K562 (cell line): Measurements from ENCODE around the gene BFSP2. TPM values are rescaled to one million over a fixed set of nuclear protein-coding genes. Genes with fewer than 3 reads are reported as not detected.

Source experiments
- ATAC-seq: fragments of 200-7000 bp; cut with Tn5 transposase; 3 replicates; pipeline ENCODE4 v1.9.1; 2020; ENCODE audit warnings: moderate library complexity
- BruUV-seq: library from RNA; stranded (reverse); fragments of 400-500 nt; replicated peaks from 2 replicates; lab custom pipeline; 2021; lab: Mats Ljungman, UMichigan
- CTCF ChIA-PET: fragments of 300-600 bp; formaldehyde crosslinking; extraction: SDS; loops from one replicate; lab custom pipeline; 2021; ENCODE audit warnings: low intra/inter-chr PET ratio; lab: Yijun Ruan, JAX
- POLR2A ChIA-PET: fragments of 300-600, 350-650 bp; sonication (Branson Sonifier 250); formaldehyde crosslinking; extraction: SDS; loops from one replicate; lab custom pipeline; 2021; ENCODE audit warnings: antibody characterized with exemption, inconsistent platforms; lab: Yijun Ruan, JAX
- DNase-seq, 4 experiments: peaks; one replicate each; pipeline versions ENCODE4 v3.0.0 to v3.0.0-alpha.2; 2011 to 2018; ENCODE audit warnings: low spot score in 3 of 4, mixed read lengths in 3 of 4; ENCODE audit errors: extremely low read depth in 1 of 4
- FAIRE-seq: peaks from 2 replicates; lab custom pipeline; 2011; peaks lifted over from hg19 to GRCh38; lab: Jason Lieb, UNC
- H2AFZ ChIP-seq: 2 replicates; pipeline ENCODE4 v1.6.0; 2011; ENCODE audit warnings: low read depth, low read length, control low read depth, inconsistent platforms
- H3K27ac ChIP-seq: fragments of 200-600 bp; 3 replicates; pipeline ENCODE4 v1.8.0; 2011; ENCODE audit warnings: low read depth, mild to moderate bottlenecking, control low read depth, inconsistent platforms, low read length, moderate library complexity, mixed read lengths; ENCODE audit errors: extremely low read depth
- H3K27me3 ChIP-seq, 2 experiments: fragments of 300-600 bp in 1 of 2; 2 replicates in 1 of 2; 3 replicates in 1 of 2; pipeline versions ENCODE4 v1.6.0 to v1.8.0; 2011; ENCODE audit warnings: inconsistent platforms in 2 of 2, low read length in 2 of 2, mild to moderate bottlenecking in 1 of 2, mixed read lengths in 1 of 2, moderate library complexity in 1 of 2; ENCODE audit not compliant: control insufficient read depth in 2 of 2, insufficient read depth in 2 of 2
- H3K36me3 ChIP-seq: fragments of 300-600 bp; 3 replicates; pipeline ENCODE4 v1.8.0; 2011; ENCODE audit warnings: mild to moderate bottlenecking, low read length, inconsistent platforms; ENCODE audit not compliant: control insufficient read depth, insufficient read depth
- H3K4me1 ChIP-seq, 2 experiments: fragments of 200-600 bp in 1 of 2; replicated peaks in 1 of 2; 2 replicates in 1 of 2; 3 replicates in 1 of 2; pipeline versions ENCODE4 v1.5.1 to v1.8.0; 2011; ENCODE audit warnings: inconsistent platforms in 2 of 2, low read length in 2 of 2, mild to moderate bottlenecking in 1 of 2, mixed read lengths in 1 of 2, moderate library complexity in 1 of 2; ENCODE audit not compliant: control insufficient read depth in 2 of 2, insufficient read depth in 2 of 2
- H3K4me2 ChIP-seq: 2 replicates; pipeline ENCODE4 v1.6.1; 2011; ENCODE audit warnings: low read length, control low read depth, inconsistent platforms, mixed read lengths; ENCODE audit not compliant: insufficient read depth
- H3K4me3 ChIP-seq: fragments of 200-600 bp; sonication (generic), shearing (Covaris generic); 2 replicates; pipeline ENCODE4 v1.5.1; 2016; ENCODE audit warnings: control low read depth, inconsistent platforms
- H3K79me2 ChIP-seq: fragments of 200-600 bp; 3 replicates; pipeline ENCODE4 v1.8.0; 2011; ENCODE audit warnings: low read length, inconsistent platforms; ENCODE audit not compliant: control insufficient read depth, insufficient read depth
- H3K9ac ChIP-seq, 2 experiments: 2 replicates each; pipeline versions ENCODE4 v1.6.0 to v1.6.1; 2011; ENCODE audit warnings: low read depth in 2 of 2, low read length in 2 of 2, control low read depth in 1 of 2, inconsistent platforms in 1 of 2, mild to moderate bottlenecking in 1 of 2, mixed read lengths in 1 of 2; ENCODE audit not compliant: insufficient read depth in 1 of 2
- H3K9me1 ChIP-seq: one replicate; pipeline ENCODE4 v1.6.0; 2011; ENCODE audit warnings: inconsistent platforms, mild to moderate bottlenecking, low read length, moderate library complexity; ENCODE audit not compliant: control insufficient read depth, insufficient read depth
- H3K9me3 ChIP-seq: replicated peaks from 2 replicates; pipeline ENCODE4 v1.5.1; 2011; ENCODE audit warnings: low read depth, low read length, inconsistent platforms; ENCODE audit not compliant: control insufficient read depth, insufficient read depth
- H4K20me1 ChIP-seq: replicated peaks from 2 replicates; pipeline ENCODE4 v1.6.1; 2011; ENCODE audit warnings: low read length, inconsistent platforms, mixed read lengths; ENCODE audit not compliant: control insufficient read depth, insufficient read depth
- EHMT2 ChIP-seq: fragments of 450-650 bp; IDR thresholded peaks from 2 replicates; pipeline ENCODE4 v1.6.1; 2018; ENCODE audit warnings: antibody characterized with exemption
- HDAC3 ChIP-seq: fragments of 450-650 bp; IDR thresholded peaks from 2 replicates; pipeline ENCODE4 v1.6.1; 2018; ENCODE audit warnings: borderline replicate concordance, mild to moderate bottlenecking, moderate library complexity; ENCODE audit not compliant: partially characterized antibody
- MIER1 ChIP-seq: fragments of 450-650 bp; IDR thresholded peaks from 2 replicates; pipeline ENCODE4 v1.6.1; 2016; ENCODE audit warnings: antibody characterized with exemption, mild to moderate bottlenecking, low read depth
- NR2C2 ChIP-seq, 2 experiments: fragments of 200-800 bp in 1 of 2; sonication (Bioruptor generic) in 1 of 2; sonication (generic) in 1 of 2; formaldehyde crosslinking in 1 of 2; IDR thresholded peaks; 2 replicates each; pipeline versions ENCODE4 v1.6.1 to v1.8.0; 2016 to 2022; ENCODE audit warnings: mild to moderate bottlenecking in 1 of 2, missing compliant biosample characterization in 1 of 2, missing genetic modification characterization in 1 of 2, missing genetic modification reagents in 1 of 2
- TBL1XR1 ChIP-seq, 2 experiments: IDR thresholded peaks; 2 replicates each; pipeline ENCODE4 v1.6.1; 2012; ENCODE audit warnings: improper control_type of control experiment in 2 of 2, low read length in 2 of 2, mild to moderate bottlenecking in 1 of 2
- ZNF764 ChIP-seq: fragments of 250-450 bp; sonication (Bioruptor Pico); IDR thresholded peaks from 2 replicates; pipeline ENCODE4 v1.4.0; 2020; ENCODE audit warnings: low read depth, mild to moderate bottlenecking, moderate library complexity
- WGBS: fragments of 100-300 bp; shearing (Covaris generic); methylation state at CpG from one replicate; pipeline ENCODE4 v1.1.6; 2016; ENCODE audit warnings: low coverage, mixed read lengths; ENCODE audit not compliant: insufficient coverage; ENCODE audit errors: missing lambda C conversion rate; 5-methylcytosine and 5-hydroxymethylcytosine counted together
- in situ Hi-C: fragments of 300-500 bp; cut with MboI; formaldehyde crosslinking; loops from 4 replicates; pipeline ENCODE4 v1.15.0; 2018; ENCODE audit warnings: inconsistent platforms, mixed read lengths
- intact Hi-C: fragments of 100-400 bp; cut with micrococcal nuclease; formaldehyde crosslinking; loops from 2 replicates; pipeline ENCODE4 v1.14.2; 2022
- polyA plus RNA-seq, 8 experiments: library from polyadenylated mRNA; depleted of rRNA in 4 of 8; stranded (reverse) in 5 of 8; unstranded in 3 of 8; fragments of >200 nt; fragmentation: Nextera tagmentation in 2 of 8; fragmentation: Illumina TruSeq in 1 of 8; extraction: Ambion mirVana in 2 of 8; extraction: Trizol in 1 of 8; gene quantifications; 2 replicates each; pipeline versions ENCODE4 v1.2.1 to v1.2.3, GENCODE V29; 2011 to 2014; ENCODE audit warnings: inconsistent platforms in 1 of 8, missing spikeins in 1 of 8
- total RNA-seq, 7 experiments: library from RNA; depleted of rRNA in 6 of 7; stranded (reverse); fragments of >200 nt in 6 of 7; fragmentation: Illumina TruSeq in 2 of 7; extraction: Trizol in 2 of 7; gene quantifications; 2 replicates each; pipeline versions ENCODE4 v1.2.1 to v1.2.3, GENCODE V29; 2011 to 2021; ENCODE audit warnings: low replicate concordance in 1 of 7
- TF ChIP-seq, protein P1 (sequence below): fragments of 450-650 bp; formaldehyde crosslinking; IDR thresholded peaks from 2 replicates; pipeline ENCODE4 v1.4.0; 2022; ENCODE audit warnings: mild to moderate bottlenecking, moderate library complexity

BFSP2 gene
- total and polyA plus RNA-seq, 9 of the 15 experiments (the other 6 are each of a cell fraction or from before 2014, with no cell fraction given): not detected

- H3K27me3 ChIP-seq: no peaks in the 10 kb centered on the region
- no peak for ATAC-seq
- DNase-seq: no peak
- H4K20me1 ChIP-seq: no peaks in the 10 kb centered on the region
- H3K4me1 ChIP-seq: no peaks in the 10 kb centered on the region
- no TSS peak for BruUV-seq
- in situ Hi-C loops: no loop called here
- POLR2A ChIA-PET: no interaction called here
- CTCF ChIA-PET: no interaction called here
- 48% methylated on average over 2 of the region's 4 CpGs for WGBS
- H2AFZ ChIP-seq: no peak overlapping the region
- no peak overlapping the region for H3K27ac ChIP-seq
- FAIRE-seq: no peak
- no peaks in the 10 kb centered on the region for H3K9me3 ChIP-seq
- no peak overlapping the region for H3K4me2 ChIP-seq
- intact Hi-C loops: no loop called here
- TF ChIP-seq TBL1XR1 (IDR thresholded peaks at IDR 0.05; ENCODE audit: low read length in 2 of 2): no peak
- no peak for TF ChIP-seq ZNF764
- TF ChIP-seq, protein P1, sequence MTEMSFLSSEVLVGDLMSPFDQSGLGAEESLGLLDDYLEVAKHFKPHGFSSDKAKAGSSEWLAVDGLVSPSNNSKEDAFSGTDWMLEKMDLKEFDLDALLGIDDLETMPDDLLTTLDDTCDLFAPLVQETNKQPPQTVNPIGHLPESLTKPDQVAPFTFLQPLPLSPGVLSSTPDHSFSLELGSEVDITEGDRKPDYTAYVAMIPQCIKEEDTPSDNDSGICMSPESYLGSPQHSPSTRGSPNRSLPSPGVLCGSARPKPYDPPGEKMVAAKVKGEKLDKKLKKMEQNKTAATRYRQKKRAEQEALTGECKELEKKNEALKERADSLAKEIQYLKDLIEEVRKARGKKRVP (CRISPR knock-in tag): no peak
- TF ChIP-seq EHMT2: no peak
- no peak for TF ChIP-seq HDAC3
- no peak for TF ChIP-seq NR2C2 (CRISPR knock-in tag; IDR thresholded peaks at IDR 0.05)
- TF ChIP-seq NR2C2 (tag; IDR thresholded peaks at IDR 0.05): no peak
- TF ChIP-seq MIER1: no peak
- no peaks in the 10 kb centered on the region for H3K9me1 ChIP-seq
- no peaks in the 10 kb centered on the region for H3K36me3 ChIP-seq
- no peak overlapping the region for H3K9ac ChIP-seq
- H3K79me2 ChIP-seq: no peaks in the 10 kb centered on the region
- H3K4me3 ChIP-seq: no peak overlapping the region
Measured at GRCh38 chr3:133364704-133365103, 35.2 kb upstream of the BFSP2 start.
